MM.1S (cell line): ENCODE data around the gene UCN2.

Experiments
- DNase-seq: peaks from one replicate; pipeline ENCODE4 v3.0.0-alpha.2; 2015
- H2AFZ ChIP-seq: fragments of 300-600 bp; sonication (generic); 2 replicates; pipeline ENCODE4 v1.6.0; 2016; ENCODE audit warnings: antibody characterized with exemption, low read length
- H3F3A ChIP-seq: fragments of 300-600 bp; sonication (generic); 2 replicates; pipeline ENCODE4 v1.6.1; 2016; ENCODE audit warnings: mild to moderate bottlenecking, antibody characterized with exemption, low read length, moderate library complexity, mixed read lengths; ENCODE audit not compliant: insufficient read depth
- H3K27ac ChIP-seq: fragments of 300-600 bp; sonication (generic); 2 replicates; pipeline ENCODE4 v1.5.1; 2016; ENCODE audit warnings: mild to moderate bottlenecking, low read length
- H3K27me3 ChIP-seq: fragments of 300-600 bp; sonication (generic); replicated peaks from 2 replicates; pipeline ENCODE4 v1.6.0; 2016; ENCODE audit warnings: low read length; ENCODE audit not compliant: insufficient read depth
- H3K36me3 ChIP-seq: fragments of 300-600 bp; sonication (generic); replicated peaks from 2 replicates; pipeline ENCODE4 v1.6.1; 2016; ENCODE audit warnings: mild to moderate bottlenecking, low read length, mixed read lengths; ENCODE audit not compliant: insufficient read depth
- H3K4me1 ChIP-seq: fragments of 300-600 bp; sonication (generic); 2 replicates; pipeline ENCODE4 v1.6.1; 2016; ENCODE audit warnings: low read length, mixed read lengths
- H3K4me2 ChIP-seq: fragments of 300-600 bp; sonication (generic); 2 replicates; pipeline ENCODE4 v1.6.0; 2016; ENCODE audit warnings: low read depth, low read length
- H3K4me3 ChIP-seq: fragments of 300-600 bp; sonication (generic); 2 replicates; pipeline ENCODE4 v1.5.1; 2016; ENCODE audit warnings: low read length, mixed read lengths
- H3K79me2 ChIP-seq: fragments of 300-600 bp; sonication (generic); 2 replicates; pipeline ENCODE4 v1.6.1; 2016; ENCODE audit warnings: mixed run types, low read length, mixed read lengths
- H3K9ac ChIP-seq: fragments of 300-600 bp; sonication (generic); 2 replicates; pipeline ENCODE4 v1.6.1; 2016; ENCODE audit warnings: low read length, mixed read lengths
- H3K9me2 ChIP-seq: fragments of 300-600 bp; sonication (generic); replicated peaks from 2 replicates; pipeline ENCODE4 v1.6.1; 2016; ENCODE audit warnings: mild to moderate bottlenecking, low read length, mixed read lengths; ENCODE audit not compliant: insufficient read depth
- H3K9me3 ChIP-seq: fragments of 300-600 bp; sonication (generic); replicated peaks from 2 replicates; pipeline ENCODE4 v1.6.1; 2016; ENCODE audit warnings: mild to moderate bottlenecking, low read length, mixed read lengths; ENCODE audit not compliant: insufficient read depth
- H4K20me1 ChIP-seq: fragments of 300-600 bp; sonication (generic); 2 replicates; pipeline ENCODE4 v1.6.1; 2016; ENCODE audit warnings: mild to moderate bottlenecking, low read length, moderate library complexity, mixed read lengths; ENCODE audit not compliant: insufficient read depth
- EZH2 ChIP-seq: fragments of 300-600 bp; sonication (generic); optimal IDR thresholded peaks from 2 replicates; pipeline ENCODE3; 2017; ENCODE audit warnings: low read depth, mild to moderate bottlenecking, antibody characterized with exemption, low read length, mixed read lengths
- EZH2phosphoT487 ChIP-seq: fragments of 300-600 bp; sonication (generic); IDR thresholded peaks from 2 replicates; pipeline ENCODE4 v1.6.1; 2018; ENCODE audit warnings: antibody characterized with exemption, low read length
- TF ChIP-seq, protein P1 (sequence below): fragments of 300-600 bp; sonication (generic); IDR thresholded peaks from 2 replicates; pipeline ENCODE4 v1.5.1; 2016; ENCODE audit warnings: antibody characterized with exemption, low read length, mixed read lengths

UCN2 gene

GRCh38 chr3:48518638-48519276 is 44.8 kb downstream of the UCN2 start:
- Histone ChIP-seq H3K27me3 (peaks cover 39% of the 10 kb centered on the region), H4K20me1 (no peaks in the 10 kb centered on the region), H3K4me1 (peaks cover 11% of the 10 kb centered on the region), H3K9ac (no peak overlapping the region), H3K27ac (no peak overlapping the region), H3K9me3 (no peaks in the 10 kb centered on the region), H3F3A (peaks cover 5% of the 10 kb centered on the region; the same call in 1 of the 2 replicates), H3K4me3 (no peak overlapping the region), H3K36me3 (no peaks in the 10 kb centered on the region), H2AFZ (no peak overlapping the region), H3K79me2 (no peaks in the 10 kb centered on the region), H3K9me2 (no peaks in the 10 kb centered on the region), H3K4me2 (no peak overlapping the region)
- TF ChIP-seq EZH2phosphoT487 (no peak), EZH2 (no peak)
- TF ChIP-seq, protein P1, sequence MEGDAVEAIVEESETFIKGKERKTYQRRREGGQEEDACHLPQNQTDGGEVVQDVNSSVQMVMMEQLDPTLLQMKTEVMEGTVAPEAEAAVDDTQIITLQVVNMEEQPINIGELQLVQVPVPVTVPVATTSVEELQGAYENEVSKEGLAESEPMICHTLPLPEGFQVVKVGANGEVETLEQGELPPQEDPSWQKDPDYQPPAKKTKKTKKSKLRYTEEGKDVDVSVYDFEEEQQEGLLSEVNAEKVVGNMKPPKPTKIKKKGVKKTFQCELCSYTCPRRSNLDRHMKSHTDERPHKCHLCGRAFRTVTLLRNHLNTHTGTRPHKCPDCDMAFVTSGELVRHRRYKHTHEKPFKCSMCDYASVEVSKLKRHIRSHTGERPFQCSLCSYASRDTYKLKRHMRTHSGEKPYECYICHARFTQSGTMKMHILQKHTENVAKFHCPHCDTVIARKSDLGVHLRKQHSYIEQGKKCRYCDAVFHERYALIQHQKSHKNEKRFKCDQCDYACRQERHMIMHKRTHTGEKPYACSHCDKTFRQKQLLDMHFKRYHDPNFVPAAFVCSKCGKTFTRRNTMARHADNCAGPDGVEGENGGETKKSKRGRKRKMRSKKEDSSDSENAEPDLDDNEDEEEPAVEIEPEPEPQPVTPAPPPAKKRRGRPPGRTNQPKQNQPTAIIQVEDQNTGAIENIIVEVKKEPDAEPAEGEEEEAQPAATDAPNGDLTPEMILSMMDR: no peak
- DNase-seq: no peak

DNA sequence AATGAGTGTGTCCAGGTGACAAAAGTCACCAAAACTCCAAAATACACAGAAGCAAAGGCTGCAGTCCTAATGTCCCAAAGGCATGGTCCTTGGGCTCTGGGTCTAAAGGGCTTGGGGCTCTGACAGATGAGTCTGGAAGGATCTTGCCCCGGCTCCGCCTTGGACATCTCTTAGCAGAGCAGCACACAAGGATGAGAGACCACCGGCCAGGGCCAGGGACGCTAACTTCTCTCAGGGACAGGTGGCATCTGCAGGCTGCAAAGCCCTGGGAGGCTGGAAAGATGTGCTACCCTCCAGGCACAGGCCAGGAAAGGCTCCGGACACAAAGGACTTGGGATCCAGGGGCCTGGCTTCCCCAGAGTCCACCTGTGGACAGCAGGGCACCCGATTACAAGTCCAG is 45.5 kb downstream of the UCN2 start:
- Histone ChIP-seq H3K9me3 (no peaks in the 10 kb centered on the region), H3K4me1 (peaks cover 11% of the 10 kb centered on the region), H3K36me3 (no peaks in the 10 kb centered on the region), H2AFZ (no peak overlapping the region), H3K9me2 (no peaks in the 10 kb centered on the region), H3K27me3 (peaks cover 39% of the 10 kb centered on the region), H3K9ac (no peak overlapping the region), H3F3A (peaks cover 5% of the 10 kb centered on the region; the same call in 1 of the 2 replicates), H3K4me2 (no peak overlapping the region), H3K27ac (no peak overlapping the region), H3K79me2 (no peaks in the 10 kb centered on the region), H3K4me3 (no peak overlapping the region), H4K20me1 (no peaks in the 10 kb centered on the region)
- no peak for DNase-seq
- TF ChIP-seq EZH2phosphoT487 (no peak), EZH2 (no peak)
- TF ChIP-seq, protein P1: no peak

DNA sequence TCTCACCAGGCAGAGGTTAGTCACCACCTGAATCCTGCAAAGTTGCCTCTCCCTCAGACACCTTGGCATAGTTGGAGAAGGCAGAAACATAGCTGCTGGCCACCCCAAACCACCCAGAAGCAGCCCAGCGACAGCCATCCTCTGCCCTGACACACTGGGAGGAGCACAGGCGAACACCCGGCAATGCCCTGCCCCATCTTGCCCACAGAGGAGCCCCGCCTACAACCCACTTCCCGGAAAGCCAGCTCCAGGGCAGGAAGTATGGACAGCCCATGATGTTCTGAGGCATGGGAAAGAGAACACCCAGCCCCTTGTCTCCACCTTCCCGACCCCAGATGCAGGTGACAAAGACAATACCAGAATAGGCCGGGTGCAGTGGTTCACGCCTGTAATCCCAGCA is 47.0 kb downstream of the UCN2 start:
- H3K9ac ChIP-seq: no peak overlapping the region
- no peak overlapping the region for H3K4me3 ChIP-seq
- H4K20me1 ChIP-seq: no peaks in the 10 kb centered on the region
- H3F3A ChIP-seq: peaks cover 5% of the 10 kb centered on the region; the same call in 1 of the 2 replicates
- no peaks in the 10 kb centered on the region for H3K79me2 ChIP-seq
- no peak overlapping the region for H3K4me2 ChIP-seq
- no peak overlapping the region for H3K27ac ChIP-seq
- DNase-seq: no peak
- H2AFZ ChIP-seq: no peak overlapping the region
- no peaks in the 10 kb centered on the region for H3K9me3 ChIP-seq
- no peaks in the 10 kb centered on the region for H3K9me2 ChIP-seq
- peaks cover 11% of the 10 kb centered on the region for H3K4me1 ChIP-seq
- H3K27me3 ChIP-seq: peaks cover 48% of the 10 kb centered on the region
- H3K36me3 ChIP-seq: no peaks in the 10 kb centered on the region
- no peak for TF ChIP-seq EZH2phosphoT487
- TF ChIP-seq, protein P1: no peak
- no peak for TF ChIP-seq EZH2
